MM.1S (cell line): ENCODE results near the gene RPS6KA6.

Source experiments
- DNase-seq: peaks from one replicate; pipeline ENCODE4 v3.0.0-alpha.2; 2015
- H2AFZ ChIP-seq: fragments of 300-600 bp; sonication (generic); 2 replicates; pipeline ENCODE4 v1.6.0; 2016; ENCODE audit warnings: antibody characterized with exemption, low read length
- H3F3A ChIP-seq: fragments of 300-600 bp; sonication (generic); 2 replicates; pipeline ENCODE4 v1.6.1; 2016; ENCODE audit warnings: mild to moderate bottlenecking, antibody characterized with exemption, low read length, moderate library complexity, mixed read lengths; ENCODE audit not compliant: insufficient read depth
- H3K27ac ChIP-seq: fragments of 300-600 bp; sonication (generic); 2 replicates; pipeline ENCODE4 v1.5.1; 2016; ENCODE audit warnings: mild to moderate bottlenecking, low read length
- H3K27me3 ChIP-seq: fragments of 300-600 bp; sonication (generic); replicated peaks from 2 replicates; pipeline ENCODE4 v1.6.0; 2016; ENCODE audit warnings: low read length; ENCODE audit not compliant: insufficient read depth
- H3K36me3 ChIP-seq: fragments of 300-600 bp; sonication (generic); replicated peaks from 2 replicates; pipeline ENCODE4 v1.6.1; 2016; ENCODE audit warnings: mild to moderate bottlenecking, low read length, mixed read lengths; ENCODE audit not compliant: insufficient read depth
- H3K4me1 ChIP-seq: fragments of 300-600 bp; sonication (generic); 2 replicates; pipeline ENCODE4 v1.6.1; 2016; ENCODE audit warnings: low read length, mixed read lengths
- H3K4me2 ChIP-seq: fragments of 300-600 bp; sonication (generic); 2 replicates; pipeline ENCODE4 v1.6.0; 2016; ENCODE audit warnings: low read depth, low read length
- H3K4me3 ChIP-seq: fragments of 300-600 bp; sonication (generic); 2 replicates; pipeline ENCODE4 v1.5.1; 2016; ENCODE audit warnings: low read length, mixed read lengths
- H3K79me2 ChIP-seq: fragments of 300-600 bp; sonication (generic); 2 replicates; pipeline ENCODE4 v1.6.1; 2016; ENCODE audit warnings: mixed run types, low read length, mixed read lengths
- H3K9ac ChIP-seq: fragments of 300-600 bp; sonication (generic); 2 replicates; pipeline ENCODE4 v1.6.1; 2016; ENCODE audit warnings: low read length, mixed read lengths
- H3K9me2 ChIP-seq: fragments of 300-600 bp; sonication (generic); replicated peaks from 2 replicates; pipeline ENCODE4 v1.6.1; 2016; ENCODE audit warnings: mild to moderate bottlenecking, low read length, mixed read lengths; ENCODE audit not compliant: insufficient read depth
- H3K9me3 ChIP-seq: fragments of 300-600 bp; sonication (generic); replicated peaks from 2 replicates; pipeline ENCODE4 v1.6.1; 2016; ENCODE audit warnings: mild to moderate bottlenecking, low read length, mixed read lengths; ENCODE audit not compliant: insufficient read depth
- H4K20me1 ChIP-seq: fragments of 300-600 bp; sonication (generic); 2 replicates; pipeline ENCODE4 v1.6.1; 2016; ENCODE audit warnings: mild to moderate bottlenecking, low read length, moderate library complexity, mixed read lengths; ENCODE audit not compliant: insufficient read depth
- EZH2 ChIP-seq: fragments of 300-600 bp; sonication (generic); optimal IDR thresholded peaks from 2 replicates; pipeline ENCODE3; 2017; ENCODE audit warnings: low read depth, mild to moderate bottlenecking, antibody characterized with exemption, low read length, mixed read lengths
- EZH2phosphoT487 ChIP-seq: fragments of 300-600 bp; sonication (generic); IDR thresholded peaks from 2 replicates; pipeline ENCODE4 v1.6.1; 2018; ENCODE audit warnings: antibody characterized with exemption, low read length
- TF ChIP-seq, protein P1 (sequence below): fragments of 300-600 bp; sonication (generic); IDR thresholded peaks from 2 replicates; pipeline ENCODE4 v1.5.1; 2016; ENCODE audit warnings: antibody characterized with exemption, low read length, mixed read lengths

Gene RPS6KA6

DNA sequence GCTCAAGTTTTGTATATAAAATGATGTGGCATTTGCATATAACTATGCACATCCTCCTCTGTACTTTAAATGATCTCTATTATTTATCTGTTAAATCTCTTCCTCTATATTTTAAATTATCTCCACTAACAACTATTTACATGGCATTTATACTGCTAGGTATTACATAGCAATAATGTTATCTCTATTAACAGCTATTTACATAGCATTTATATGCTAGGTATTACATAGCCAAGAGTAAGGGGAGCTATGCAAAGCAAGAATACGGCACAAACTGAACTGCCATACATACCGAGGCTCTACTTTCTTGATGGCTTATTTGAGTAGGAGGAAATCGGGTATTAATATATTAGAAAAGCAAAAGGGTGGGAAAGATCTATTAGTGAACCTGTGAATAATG, 12.7 kb downstream of the RPS6KA6 start:
- no peak for DNase-seq
- Histone ChIP-seq H3K4me3 (no peak overlapping the region), H3K36me3 (no peaks in the 10 kb centered on the region), H3K4me2 (no peak overlapping the region), H3K4me1 (no peaks in the 10 kb centered on the region), H3K9me3 (no peaks in the 10 kb centered on the region), H3K27me3 (no peaks in the 10 kb centered on the region), H4K20me1 (no peaks in the 10 kb centered on the region), H3K9ac (no peak overlapping the region), H3F3A (no peaks in the 10 kb centered on the region), H3K79me2 (no peaks in the 10 kb centered on the region), H2AFZ (no peak overlapping the region), H3K9me2 (no peaks in the 10 kb centered on the region), H3K27ac (no peak overlapping the region)
- TF ChIP-seq, protein P1, sequence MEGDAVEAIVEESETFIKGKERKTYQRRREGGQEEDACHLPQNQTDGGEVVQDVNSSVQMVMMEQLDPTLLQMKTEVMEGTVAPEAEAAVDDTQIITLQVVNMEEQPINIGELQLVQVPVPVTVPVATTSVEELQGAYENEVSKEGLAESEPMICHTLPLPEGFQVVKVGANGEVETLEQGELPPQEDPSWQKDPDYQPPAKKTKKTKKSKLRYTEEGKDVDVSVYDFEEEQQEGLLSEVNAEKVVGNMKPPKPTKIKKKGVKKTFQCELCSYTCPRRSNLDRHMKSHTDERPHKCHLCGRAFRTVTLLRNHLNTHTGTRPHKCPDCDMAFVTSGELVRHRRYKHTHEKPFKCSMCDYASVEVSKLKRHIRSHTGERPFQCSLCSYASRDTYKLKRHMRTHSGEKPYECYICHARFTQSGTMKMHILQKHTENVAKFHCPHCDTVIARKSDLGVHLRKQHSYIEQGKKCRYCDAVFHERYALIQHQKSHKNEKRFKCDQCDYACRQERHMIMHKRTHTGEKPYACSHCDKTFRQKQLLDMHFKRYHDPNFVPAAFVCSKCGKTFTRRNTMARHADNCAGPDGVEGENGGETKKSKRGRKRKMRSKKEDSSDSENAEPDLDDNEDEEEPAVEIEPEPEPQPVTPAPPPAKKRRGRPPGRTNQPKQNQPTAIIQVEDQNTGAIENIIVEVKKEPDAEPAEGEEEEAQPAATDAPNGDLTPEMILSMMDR = no peak
- TF ChIP-seq EZH2 (no peak), EZH2phosphoT487 (no peak)

DNA sequence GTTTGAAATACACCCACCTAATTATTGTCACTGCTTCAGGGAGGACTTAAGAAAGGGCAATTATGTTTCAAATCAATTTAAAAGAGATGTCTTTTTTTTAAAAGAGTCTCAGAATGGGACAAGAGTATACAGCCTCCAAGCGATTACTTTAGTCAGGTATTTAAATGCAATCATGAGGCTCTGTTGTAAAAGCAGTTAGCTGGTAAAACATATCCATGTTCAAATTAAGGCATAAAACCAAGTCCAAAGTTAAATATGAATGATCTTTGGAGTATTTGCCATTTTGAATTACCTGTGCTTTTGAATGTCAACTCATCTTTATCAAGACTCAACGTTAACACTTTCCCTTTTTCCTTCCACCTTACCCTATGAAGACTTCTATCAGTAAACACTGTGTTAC, 13.7 kb downstream of the RPS6KA6 start:
- H3K4me3 ChIP-seq = no peak overlapping the region
- H3K27ac ChIP-seq = no peak overlapping the region
- no peak overlapping the region for H3K4me2 ChIP-seq
- H3F3A ChIP-seq = no peaks in the 10 kb centered on the region
- no peaks in the 10 kb centered on the region for H3K27me3 ChIP-seq
- no peak overlapping the region for H3K9ac ChIP-seq
- no peak overlapping the region for H2AFZ ChIP-seq
- TF ChIP-seq EZH2phosphoT487 (no peak), EZH2 (no peak)
- TF ChIP-seq, protein P1 = no peak
- no peaks in the 10 kb centered on the region for H3K9me3 ChIP-seq
- no peaks in the 10 kb centered on the region for H3K79me2 ChIP-seq
- no peaks in the 10 kb centered on the region for H3K9me2 ChIP-seq
- H3K36me3 ChIP-seq = no peaks in the 10 kb centered on the region
- H4K20me1 ChIP-seq = no peaks in the 10 kb centered on the region
- H3K4me1 ChIP-seq = no peaks in the 10 kb centered on the region
- DNase-seq = no peak

DNA sequence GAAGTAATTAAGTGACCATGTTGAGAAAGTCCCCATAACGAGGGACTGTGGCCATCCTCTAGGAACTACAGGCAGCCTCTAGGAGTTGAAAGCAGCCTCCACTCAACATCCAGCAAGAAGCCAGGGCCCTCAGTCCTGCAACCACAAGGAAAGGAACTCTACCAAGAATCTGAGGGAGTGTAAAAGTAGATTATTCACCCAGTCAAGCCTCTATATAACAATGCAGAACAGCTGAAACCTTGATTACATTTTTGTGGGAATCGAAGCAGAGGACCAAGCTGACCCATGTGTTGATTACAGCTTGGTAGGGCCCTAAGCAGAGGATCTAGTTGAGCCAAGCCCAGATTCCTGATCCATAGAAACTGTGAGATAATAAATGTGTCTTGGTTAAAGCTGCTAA, 17.1 kb downstream of the RPS6KA6 start:
- no peak overlapping the region for H3K27ac ChIP-seq
- H3K79me2 ChIP-seq = no peaks in the 10 kb centered on the region
- no peak overlapping the region for H2AFZ ChIP-seq
- DNase-seq = no peak
- no peak overlapping the region for H3K4me3 ChIP-seq
- H3K4me1 ChIP-seq = no peaks in the 10 kb centered on the region
- H3K9me2 ChIP-seq = no peaks in the 10 kb centered on the region
- no peaks in the 10 kb centered on the region for H3F3A ChIP-seq
- TF ChIP-seq EZH2 = no peak
- TF ChIP-seq, protein P1 = no peak
- no peak for TF ChIP-seq EZH2phosphoT487
- no peaks in the 10 kb centered on the region for H4K20me1 ChIP-seq
- H3K27me3 ChIP-seq = no peaks in the 10 kb centered on the region
- H3K9me3 ChIP-seq = no peaks in the 10 kb centered on the region
- H3K9ac ChIP-seq = no peak overlapping the region
- no peak overlapping the region for H3K4me2 ChIP-seq
- H3K36me3 ChIP-seq = no peaks in the 10 kb centered on the region
